Sigmoid colon (tissue), 4 donors: Measurements from ENCODE around the gene TNFSF4.

Source experiments
- POLR2AphosphoS5 ChIP-seq, 4 donors: sonication (generic); formaldehyde crosslinking; IDR thresholded peaks; one replicate each; pipeline ENCODE4 v1.6.1; 2017; ENCODE audit warnings: antibody characterized with exemption in 4 of 4
- TF ChIP-seq, protein P1 (sequence below), 4 experiments: fragments of 450-650 bp in 3 of 4; fragments of 200-600 bp in 1 of 4; IDR thresholded peaks; one replicate each; pipeline ENCODE4 v1.5.1; 2016 to 2019; ENCODE audit warnings: antibody characterized with exemption in 4 of 4, mild to moderate bottlenecking in 3 of 4, moderate library complexity in 2 of 4

DNA sequence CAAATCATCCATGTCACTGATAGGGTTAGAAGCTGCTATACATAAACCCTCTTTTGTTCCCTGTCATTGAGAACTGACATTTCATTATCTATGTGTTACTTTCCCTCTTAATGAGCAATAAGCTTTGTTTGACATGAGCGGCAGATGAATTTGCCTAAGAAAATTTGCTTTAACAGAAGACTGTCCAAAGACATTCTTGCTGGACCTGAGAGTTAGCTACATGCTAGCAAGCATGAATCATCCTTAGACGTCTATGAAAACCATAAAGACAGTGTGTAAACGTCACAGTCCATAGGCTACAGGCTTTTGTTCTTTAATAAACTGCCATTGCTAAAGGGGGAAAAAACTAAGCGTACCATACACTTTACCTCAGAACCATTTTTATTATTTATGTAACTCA lies 73.1 kb downstream of the TNFSF4 start:
- TF ChIP-seq, protein P1, sequence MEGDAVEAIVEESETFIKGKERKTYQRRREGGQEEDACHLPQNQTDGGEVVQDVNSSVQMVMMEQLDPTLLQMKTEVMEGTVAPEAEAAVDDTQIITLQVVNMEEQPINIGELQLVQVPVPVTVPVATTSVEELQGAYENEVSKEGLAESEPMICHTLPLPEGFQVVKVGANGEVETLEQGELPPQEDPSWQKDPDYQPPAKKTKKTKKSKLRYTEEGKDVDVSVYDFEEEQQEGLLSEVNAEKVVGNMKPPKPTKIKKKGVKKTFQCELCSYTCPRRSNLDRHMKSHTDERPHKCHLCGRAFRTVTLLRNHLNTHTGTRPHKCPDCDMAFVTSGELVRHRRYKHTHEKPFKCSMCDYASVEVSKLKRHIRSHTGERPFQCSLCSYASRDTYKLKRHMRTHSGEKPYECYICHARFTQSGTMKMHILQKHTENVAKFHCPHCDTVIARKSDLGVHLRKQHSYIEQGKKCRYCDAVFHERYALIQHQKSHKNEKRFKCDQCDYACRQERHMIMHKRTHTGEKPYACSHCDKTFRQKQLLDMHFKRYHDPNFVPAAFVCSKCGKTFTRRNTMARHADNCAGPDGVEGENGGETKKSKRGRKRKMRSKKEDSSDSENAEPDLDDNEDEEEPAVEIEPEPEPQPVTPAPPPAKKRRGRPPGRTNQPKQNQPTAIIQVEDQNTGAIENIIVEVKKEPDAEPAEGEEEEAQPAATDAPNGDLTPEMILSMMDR (IDR thresholded peaks at IDR 0.05), result no peak
- no peak for TF ChIP-seq POLR2AphosphoS5 (IDR thresholded peaks at IDR 0.05)
